Embryonic facial prominence (tissue), 1 donor: ENCODE measurements around the gene LRBA.
"Not testable (repeated sequence)": the region's sequence is repeated elsewhere in the genome, so short reads cannot be mapped to it uniquely, and the experiment has no call there.

Source experiments
- DNase-seq: peaks from one replicate; pipeline ENCODE4 v3.0.0-alpha.2; 2016; ENCODE audit errors: extremely low spot score

LRBA gene

GRCh38 chr4:151014521-151015458 lies at the start of gene LRBA:
LRBA (minus strand) TSS chr4:151015284; CDS start chr4:151014642, 642 bp downstream.
- peak; percentile 61 for DNase-seq

GRCh38 chr4:151063143-151063542 lies 48.1 kb upstream of the LRBA start:
- DNase-seq: not testable (repeated sequence)

GRCh38 chr4:151055539-151055938 lies 40.5 kb upstream of the LRBA start:
- DNase-seq: no peak

- no peak for DNase-seq
These were observed 37.7 kb upstream of the LRBA start for GRCh38 chr4:151052785-151053184.

GRCh38 chr4:151049430-151049884 lies 34.4 kb upstream of the LRBA start:
- no peak for DNase-seq

GRCh38 chr4:151048913-151049312 lies 33.8 kb upstream of the LRBA start:
- DNase-seq: no peak

GRCh38 chr4:151046609-151047008 lies 31.5 kb upstream of the LRBA start:
- no peak for DNase-seq

- no peak for DNase-seq
These were observed 30.8 kb upstream of the LRBA start for GRCh38 chr4:151045907-151046306.

GRCh38 chr4:151043803-151044515 lies 28.9 kb upstream of the LRBA start:
- DNase-seq: no peak

GRCh38 chr4:151039733-151040132 lies 24.6 kb upstream of the LRBA start:
- DNase-seq: no peak

- no peak for DNase-seq
These were observed 23.5 kb upstream of the LRBA start for GRCh38 chr4:151038452-151039157.

- DNase-seq: no peak
These were observed 20.8 kb upstream of the LRBA start for GRCh38 chr4:151035911-151036310.

GRCh38 chr4:151035328-151035727 lies 20.2 kb upstream of the LRBA start:
- peak; percentile 18 for DNase-seq

GRCh38 chr4:151034829-151035228 lies 19.7 kb upstream of the LRBA start:
- DNase-seq: no peak

- DNase-seq: no peak
These were observed 16.9 kb upstream of the LRBA start for GRCh38 chr4:151031831-151032605.

- no peak for DNase-seq
These were observed 14.5 kb upstream of the LRBA start for GRCh38 chr4:151029537-151029936.

- not testable (repeated sequence) for DNase-seq
These were observed 13.9 kb upstream of the LRBA start for GRCh38 chr4:151029006-151029405.

GRCh38 chr4:151025759-151026158 lies 10.7 kb upstream of the LRBA start:
- DNase-seq: no peak

GRCh38 chr4:151022586-151022985 lies 7.5 kb upstream of the LRBA start:
- DNase-seq: no peak

GRCh38 chr4:151021637-151022334 lies 6.7 kb upstream of the LRBA start:
- DNase-seq: no peak
